ENCODE data around the gene MGAT5B. TPM values are rescaled to one million over a fixed set of nuclear protein-coding genes. Genes with fewer than 3 reads are reported as not detected.

The MGAT5B gene
- total and polyA plus RNA-seq, 10 of the 15 experiments (the other 5 are each of a cell fraction or from before 2014, with no cell fraction given) = 0.13 TPM; not detected in 9

- TF ChIP-seq, protein P1, sequence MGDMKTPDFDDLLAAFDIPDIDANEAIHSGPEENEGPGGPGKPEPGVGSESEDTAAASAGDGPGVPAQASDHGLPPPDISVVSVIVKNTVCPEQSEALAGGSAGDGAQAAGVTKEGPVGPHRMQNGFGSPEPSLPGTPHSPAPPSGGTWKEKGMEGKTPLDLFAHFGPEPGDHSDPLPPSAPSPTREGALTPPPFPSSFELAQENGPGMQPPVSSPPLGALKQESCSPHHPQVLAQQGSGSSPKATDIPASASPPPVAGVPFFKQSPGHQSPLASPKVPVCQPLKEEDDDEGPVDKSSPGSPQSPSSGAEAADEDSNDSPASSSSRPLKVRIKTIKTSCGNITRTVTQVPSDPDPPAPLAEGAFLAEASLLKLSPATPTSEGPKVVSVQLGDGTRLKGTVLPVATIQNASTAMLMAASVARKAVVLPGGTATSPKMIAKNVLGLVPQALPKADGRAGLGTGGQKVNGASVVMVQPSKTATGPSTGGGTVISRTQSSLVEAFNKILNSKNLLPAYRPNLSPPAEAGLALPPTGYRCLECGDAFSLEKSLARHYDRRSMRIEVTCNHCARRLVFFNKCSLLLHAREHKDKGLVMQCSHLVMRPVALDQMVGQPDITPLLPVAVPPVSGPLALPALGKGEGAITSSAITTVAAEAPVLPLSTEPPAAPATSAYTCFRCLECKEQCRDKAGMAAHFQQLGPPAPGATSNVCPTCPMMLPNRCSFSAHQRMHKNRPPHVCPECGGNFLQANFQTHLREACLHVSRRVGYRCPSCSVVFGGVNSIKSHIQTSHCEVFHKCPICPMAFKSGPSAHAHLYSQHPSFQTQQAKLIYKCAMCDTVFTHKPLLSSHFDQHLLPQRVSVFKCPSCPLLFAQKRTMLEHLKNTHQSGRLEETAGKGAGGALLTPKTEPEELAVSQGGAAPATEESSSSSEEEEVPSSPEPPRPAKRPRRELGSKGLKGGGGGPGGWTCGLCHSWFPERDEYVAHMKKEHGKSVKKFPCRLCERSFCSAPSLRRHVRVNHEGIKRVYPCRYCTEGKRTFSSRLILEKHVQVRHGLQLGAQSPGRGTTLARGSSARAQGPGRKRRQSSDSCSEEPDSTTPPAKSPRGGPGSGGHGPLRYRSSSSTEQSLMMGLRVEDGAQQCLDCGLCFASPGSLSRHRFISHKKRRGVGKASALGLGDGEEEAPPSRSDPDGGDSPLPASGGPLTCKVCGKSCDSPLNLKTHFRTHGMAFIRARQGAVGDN (IDR thresholded peaks at IDR 0.05) = no peak
- no peak for TF ChIP-seq SIN3A (IDR thresholded peaks at IDR 0.05; ENCODE audit: low read depth, low read length)
Measured at GRCh38 chr17:76929148-76929547, 60.9 kb downstream of the MGAT5B start (continued).

GRCh38 chr17:76929601-76930000 lies 61.4 kb downstream of the MGAT5B start:
- in situ Hi-C loops (cut with MboI) = no loop called here
- ATAC-seq (no peak), DNase-seq (ENCODE audit: low read depth, low spot score) (no peak), FAIRE-seq (no peak)
- H2AFZ ChIP-seq (ENCODE audit: control insufficient read depth, low read depth, low read length) = no peak overlapping the region
- no peak overlapping the region for H3K4me2 ChIP-seq (ENCODE audit: control insufficient read depth, insufficient read depth)
- H3K27me3 ChIP-seq (replicated peaks in 1 of 2; ENCODE audit: control insufficient read depth in 2 of 2, insufficient read depth in 2 of 2, low read length in 1 of 2) = peaks cover 0 to 2% of the 10 kb centered on the region in 2 experiments; a peak in 3 of 4 replicates
- BruUV-seq (replicated peaks) = no TSS peak
- ChIA-PET SMC1A (ENCODE audit: uncharacterized antibody, unreplicated experiment) (no interaction called here), CTCF (interaction anchor here (0.6 kb wide), 1 partner anchor 382 kb away, joined by 3 read pairs; no protein-coding TSS in a partner anchor), POLR2A (no interaction called here), RAD21 (ENCODE audit: unreplicated experiment) (no interaction called here)
- H3K4me3 ChIP-seq = no peak overlapping the region
- no peaks in the 10 kb centered on the region for H3K79me2 ChIP-seq (ENCODE audit: control insufficient read depth, insufficient read depth, low read length)
- no peaks in the 10 kb centered on the region for H3K4me1 ChIP-seq (ENCODE audit: control insufficient read depth, insufficient read depth, low read length)
- WGBS (ENCODE audit: insufficient coverage, insufficient replicate concordance, low lambda C conversion rate, missing lambda C conversion rate) = 3% methylated on average over 2 of the region's 2 CpGs
- H3K36me3 ChIP-seq (ENCODE audit: control insufficient read depth in 2 of 2, insufficient read depth in 2 of 2, low read length in 1 of 2) = no peaks in the 10 kb centered on the region
- intact Hi-C loops (cut with micrococcal nuclease; ENCODE audit: unreplicated experiment) = no loop called here
- no peaks in the 10 kb centered on the region for H4K20me1 ChIP-seq (ENCODE audit: control insufficient read depth, insufficient read depth)
- no peaks in the 10 kb centered on the region for H3K9me3 ChIP-seq (replicated peaks; ENCODE audit: control insufficient read depth, insufficient read depth, low read length)
- H3K9ac ChIP-seq (ENCODE audit: control insufficient read depth, insufficient read depth, low read length) = no peak overlapping the region
- no peak overlapping the region for H3K27ac ChIP-seq (ENCODE audit: control insufficient read depth, insufficient read depth)
- no peak for TF ChIP-seq TCF12 (IDR thresholded peaks at IDR 0.05; ENCODE audit: low read depth, low read length)
- TF ChIP-seq FOXK2 (IDR thresholded peaks at IDR 0.05) = no peak
- no peak for TF ChIP-seq SP1 (IDR thresholded peaks at IDR 0.05; ENCODE audit: low read depth, low read length)
- TF ChIP-seq NR2F1 (conservative IDR thresholded peaks at IDR 0.05) = no peak
- no peak for TF ChIP-seq SPI1 (IDR thresholded peaks at IDR 0.05; ENCODE audit: borderline replicate concordance, insufficient read depth, low read depth, low read length)
- TF ChIP-seq, protein P2, sequence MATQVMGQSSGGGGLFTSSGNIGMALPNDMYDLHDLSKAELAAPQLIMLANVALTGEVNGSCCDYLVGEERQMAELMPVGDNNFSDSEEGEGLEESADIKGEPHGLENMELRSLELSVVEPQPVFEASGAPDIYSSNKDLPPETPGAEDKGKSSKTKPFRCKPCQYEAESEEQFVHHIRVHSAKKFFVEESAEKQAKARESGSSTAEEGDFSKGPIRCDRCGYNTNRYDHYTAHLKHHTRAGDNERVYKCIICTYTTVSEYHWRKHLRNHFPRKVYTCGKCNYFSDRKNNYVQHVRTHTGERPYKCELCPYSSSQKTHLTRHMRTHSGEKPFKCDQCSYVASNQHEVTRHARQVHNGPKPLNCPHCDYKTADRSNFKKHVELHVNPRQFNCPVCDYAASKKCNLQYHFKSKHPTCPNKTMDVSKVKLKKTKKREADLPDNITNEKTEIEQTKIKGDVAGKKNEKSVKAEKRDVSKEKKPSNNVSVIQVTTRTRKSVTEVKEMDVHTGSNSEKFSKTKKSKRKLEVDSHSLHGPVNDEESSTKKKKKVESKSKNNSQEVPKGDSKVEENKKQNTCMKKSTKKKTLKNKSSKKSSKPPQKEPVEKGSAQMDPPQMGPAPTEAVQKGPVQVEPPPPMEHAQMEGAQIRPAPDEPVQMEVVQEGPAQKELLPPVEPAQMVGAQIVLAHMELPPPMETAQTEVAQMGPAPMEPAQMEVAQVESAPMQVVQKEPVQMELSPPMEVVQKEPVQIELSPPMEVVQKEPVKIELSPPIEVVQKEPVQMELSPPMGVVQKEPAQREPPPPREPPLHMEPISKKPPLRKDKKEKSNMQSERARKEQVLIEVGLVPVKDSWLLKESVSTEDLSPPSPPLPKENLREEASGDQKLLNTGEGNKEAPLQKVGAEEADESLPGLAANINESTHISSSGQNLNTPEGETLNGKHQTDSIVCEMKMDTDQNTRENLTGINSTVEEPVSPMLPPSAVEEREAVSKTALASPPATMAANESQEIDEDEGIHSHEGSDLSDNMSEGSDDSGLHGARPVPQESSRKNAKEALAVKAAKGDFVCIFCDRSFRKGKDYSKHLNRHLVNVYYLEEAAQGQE (IDR thresholded peaks at IDR 0.05; ENCODE audit: low read depth, low read length) = no peak
- TF ChIP-seq POLR2AphosphoS5 (IDR thresholded peaks at IDR 0.05; ENCODE audit: low read length) = no peak
- no peak for TF ChIP-seq MTA2 (IDR thresholded peaks at IDR 0.05; ENCODE audit: low read depth)
- no peak for TF ChIP-seq MYB (IDR thresholded peaks at IDR 0.05; ENCODE audit: borderline replicate concordance, low read depth, low read length)
- no peak for TF ChIP-seq ASH2L (IDR thresholded peaks at IDR 0.05; ENCODE audit: borderline replicate concordance, low read depth)
- no peak for TF ChIP-seq GATAD2B (conservative IDR thresholded peaks at IDR 0.05; ENCODE audit: low read depth)
- TF ChIP-seq RBBP5 (conservative IDR thresholded peaks at IDR 0.05) = no peak
- no peak for TF ChIP-seq PAX8 (IDR thresholded peaks at IDR 0.05)
- no peak for TF ChIP-seq CBX3 (IDR thresholded peaks at IDR 0.05; ENCODE audit: borderline replicate concordance, low read depth)
